ENCODE measurements around the gene DEAF1.
"Not testable (repeated sequence)": the region's sequence is repeated elsewhere in the genome, so short reads cannot be mapped to it uniquely, and the experiment has no call there.

DEAF1 gene

DNA sequence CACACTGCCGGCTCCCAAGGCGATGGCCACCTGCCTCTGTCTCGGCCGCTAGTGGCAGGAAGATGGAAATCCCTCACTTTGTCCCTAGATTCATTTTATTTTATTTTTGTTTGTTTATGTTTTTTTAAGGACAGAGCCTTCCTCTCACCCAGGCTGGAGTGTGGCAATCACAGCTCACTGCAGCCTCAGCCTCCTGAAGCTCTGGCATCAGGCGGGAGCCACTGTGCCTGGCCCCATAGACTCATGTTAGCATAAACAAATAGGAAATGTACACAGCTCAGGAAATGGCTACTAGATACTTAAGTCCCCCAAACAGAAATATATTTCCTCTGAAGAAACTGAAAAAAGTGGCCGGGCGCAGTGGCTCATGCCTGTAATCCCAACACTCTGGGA, 4.1 kb upstream of the DEAF1 start:
- DNase-seq, result no peak

DNA sequence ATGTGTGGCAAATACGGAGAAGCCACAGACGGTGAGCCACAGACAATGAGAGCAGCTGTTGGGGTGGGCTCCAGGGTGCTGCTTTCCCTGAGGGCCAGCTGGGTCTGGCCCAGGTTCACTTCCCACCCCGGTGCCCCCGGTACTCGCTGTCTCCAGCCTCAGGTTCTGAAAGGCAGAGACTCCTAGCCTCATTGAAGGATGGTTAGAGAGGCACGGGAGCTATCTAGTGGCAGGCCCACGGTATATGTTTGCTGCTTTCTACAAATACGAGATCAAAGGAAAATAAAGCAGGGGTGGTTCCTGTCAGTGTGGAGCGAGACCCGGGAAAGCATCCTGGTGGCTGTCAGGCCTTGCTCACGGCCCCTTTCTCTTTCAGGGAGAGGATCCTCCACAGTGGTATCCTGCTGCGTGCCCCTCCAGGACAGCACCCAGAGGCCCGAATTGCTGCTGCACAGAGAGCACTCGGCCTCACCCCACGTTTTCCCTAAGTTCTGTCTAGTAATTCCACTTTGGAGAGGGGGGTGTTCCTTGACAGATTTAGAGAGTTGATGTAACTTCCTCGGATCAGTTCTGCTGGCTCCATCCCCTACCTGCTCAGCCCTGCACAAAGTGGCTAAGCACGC, 3.6 kb upstream of the DEAF1 start:
- no peak for DNase-seq

DNA sequence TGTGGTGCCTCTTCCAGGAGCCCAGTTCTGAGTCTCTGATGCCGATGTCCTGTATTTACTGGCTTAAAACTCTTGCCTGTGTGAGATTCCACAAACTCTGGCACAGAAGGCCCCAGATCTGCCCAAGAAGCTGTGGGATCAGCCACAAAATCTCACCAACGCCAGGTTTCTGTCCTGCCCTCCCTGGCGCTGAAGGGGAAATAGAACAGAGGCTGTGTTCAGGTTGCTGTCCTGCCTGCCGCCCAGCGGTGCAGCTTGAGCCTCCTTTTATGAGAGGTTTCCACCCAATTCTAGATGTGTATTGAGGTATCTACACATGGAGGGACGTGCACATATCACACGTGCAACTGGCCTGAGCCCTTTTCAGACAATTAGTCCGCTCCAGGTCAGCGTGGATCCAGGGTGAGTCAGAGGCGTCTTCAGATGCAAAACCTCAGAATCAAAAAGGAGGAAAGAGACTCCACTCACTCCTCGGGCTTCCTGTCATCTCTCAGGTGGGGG, 2.8 kb upstream of the DEAF1 start:
- peak; percentile 36 for DNase-seq

DNA sequence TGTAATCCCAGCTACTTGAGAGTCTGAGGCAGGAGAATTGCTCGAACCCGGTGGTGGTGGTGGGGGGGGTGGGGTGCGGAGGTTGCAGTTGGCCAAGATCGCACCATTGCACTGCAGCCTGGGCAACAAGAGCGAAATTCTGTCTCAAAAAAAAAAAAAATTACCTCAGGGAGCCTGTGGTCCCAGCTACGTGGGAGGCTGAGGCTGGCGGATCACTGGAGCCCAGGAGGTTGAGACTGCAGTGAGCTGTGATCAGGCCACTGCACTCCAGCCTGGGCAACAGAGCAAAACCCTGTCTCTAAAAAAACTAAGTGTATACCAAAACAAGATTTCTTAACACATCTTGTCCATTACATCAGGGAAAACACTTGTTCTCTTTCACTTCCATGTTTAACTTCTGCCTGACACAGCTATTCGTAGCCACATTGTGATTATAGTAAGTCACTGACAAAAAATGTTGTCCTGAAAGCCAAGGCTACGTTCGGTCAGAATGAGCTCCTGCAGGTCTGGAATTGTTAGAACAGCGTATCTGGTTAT, 2.0 kb upstream of the DEAF1 start:
- peak; percentile 79 for DNase-seq

DNA sequence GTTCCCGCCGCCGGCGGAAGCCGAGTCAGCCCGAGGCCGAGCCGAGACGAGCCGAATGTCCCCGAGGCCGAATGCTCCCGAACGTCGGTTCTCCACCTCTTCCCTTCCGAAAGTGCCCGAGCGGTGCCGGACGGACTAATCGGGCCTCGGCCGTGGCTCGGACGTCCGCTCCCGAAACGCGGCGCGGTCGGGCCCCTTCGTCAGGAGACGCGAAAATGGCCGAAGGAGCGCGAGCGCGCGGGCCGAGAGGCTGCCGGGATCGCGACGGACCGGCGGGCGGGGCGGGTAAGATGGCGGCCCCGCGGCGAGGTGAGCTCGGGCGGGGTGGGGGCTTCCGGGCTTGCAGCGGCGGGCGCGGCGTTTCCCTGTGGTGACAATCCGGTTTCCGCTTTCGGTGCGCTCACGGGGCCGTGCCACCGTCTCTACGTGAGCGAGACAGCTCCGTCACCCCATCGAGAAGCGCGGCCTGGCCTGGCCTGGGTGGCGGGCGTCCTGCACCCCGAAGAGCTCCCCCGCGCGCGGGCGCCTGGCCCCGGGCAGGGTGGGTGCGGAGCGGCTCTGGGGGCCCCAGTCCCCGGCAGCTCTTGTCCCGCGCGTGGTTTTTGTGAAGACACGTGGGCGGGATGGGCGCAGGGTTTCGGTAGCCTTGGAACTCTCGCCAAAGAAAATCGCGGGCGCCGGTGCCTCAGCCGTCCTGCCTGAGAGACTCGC, 671 bp upstream of the DEAF1 start, which contains the start of gene TMEM80:
Gene TMEM80, plus strand, starts transcription at position 279 of the 711 bp plus-strand sequence. Its CDS starts 12 bp downstream, at position 291.
- DNase-seq, result peak; percentile 98

DNA sequence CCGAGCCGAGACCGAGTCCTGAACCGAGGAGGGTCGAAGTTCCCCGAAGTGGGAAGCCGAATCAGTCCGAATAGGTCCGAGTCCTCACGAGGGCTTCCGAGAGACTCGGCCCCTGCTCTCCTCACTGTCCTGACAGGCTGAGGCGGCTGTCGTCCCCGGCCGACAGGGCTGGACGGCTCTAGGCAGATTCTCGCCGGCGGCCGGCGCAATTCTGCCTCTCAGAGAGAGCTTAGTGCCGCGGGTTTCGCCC, 191 bp upstream of the DEAF1 start:
- no peak for DNase-seq

DNA sequence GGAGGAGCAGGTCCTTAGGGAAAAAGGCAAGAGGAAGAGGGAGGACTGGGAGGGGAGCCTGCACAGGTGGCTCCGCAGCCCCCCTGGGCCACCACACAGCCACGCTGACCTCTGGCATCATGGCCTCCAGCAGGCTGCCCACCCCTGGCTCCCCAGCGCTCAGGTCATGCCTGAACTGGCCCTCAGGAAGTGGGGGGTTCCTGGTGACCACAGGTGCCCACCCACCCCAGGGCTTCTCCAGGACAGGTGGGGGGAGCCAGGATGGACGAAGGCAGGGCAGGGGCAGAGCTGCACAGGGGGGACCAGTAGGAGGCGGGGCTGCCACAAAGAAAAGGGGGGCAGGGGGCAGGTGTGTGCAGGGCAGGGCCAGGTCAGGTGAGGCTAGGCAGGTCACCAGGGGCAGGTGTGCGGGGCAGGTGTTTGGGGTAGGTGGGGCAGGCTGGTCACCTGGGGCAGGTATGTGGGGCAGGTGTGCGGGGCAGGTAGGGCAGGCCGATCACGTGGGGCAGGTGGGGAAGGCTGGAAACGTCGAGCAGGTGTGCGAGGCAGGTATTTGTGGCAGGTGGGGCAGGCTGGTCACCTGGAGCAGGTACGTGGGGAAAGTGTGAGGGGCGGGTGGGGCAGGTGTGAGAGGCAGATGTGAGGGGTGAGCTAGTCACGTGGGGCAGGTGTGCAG, 997 bp downstream of the DEAF1 start:
- no peak for DNase-seq

DNA sequence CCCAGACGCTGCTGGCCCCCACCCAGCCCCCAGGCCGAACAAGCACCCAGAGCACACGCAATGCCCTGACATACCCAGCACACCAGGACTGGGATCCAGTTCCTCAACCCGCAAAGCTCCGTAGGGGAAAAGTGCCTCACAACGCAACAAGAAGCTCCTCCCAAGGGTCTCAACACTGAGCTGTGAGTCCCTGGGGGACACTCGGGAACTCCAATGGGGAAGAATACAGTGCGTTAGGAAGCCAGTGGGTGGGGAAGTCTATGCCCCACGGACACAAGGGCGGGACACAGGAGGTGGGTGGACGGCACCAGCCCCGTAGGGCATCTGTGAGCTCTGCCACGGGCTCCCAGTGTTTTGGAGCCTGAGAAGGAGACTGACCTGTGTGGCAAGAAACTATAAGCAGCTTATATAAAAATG, 1.6 kb downstream of the DEAF1 start:
- peak; percentile 38 for DNase-seq

DNA sequence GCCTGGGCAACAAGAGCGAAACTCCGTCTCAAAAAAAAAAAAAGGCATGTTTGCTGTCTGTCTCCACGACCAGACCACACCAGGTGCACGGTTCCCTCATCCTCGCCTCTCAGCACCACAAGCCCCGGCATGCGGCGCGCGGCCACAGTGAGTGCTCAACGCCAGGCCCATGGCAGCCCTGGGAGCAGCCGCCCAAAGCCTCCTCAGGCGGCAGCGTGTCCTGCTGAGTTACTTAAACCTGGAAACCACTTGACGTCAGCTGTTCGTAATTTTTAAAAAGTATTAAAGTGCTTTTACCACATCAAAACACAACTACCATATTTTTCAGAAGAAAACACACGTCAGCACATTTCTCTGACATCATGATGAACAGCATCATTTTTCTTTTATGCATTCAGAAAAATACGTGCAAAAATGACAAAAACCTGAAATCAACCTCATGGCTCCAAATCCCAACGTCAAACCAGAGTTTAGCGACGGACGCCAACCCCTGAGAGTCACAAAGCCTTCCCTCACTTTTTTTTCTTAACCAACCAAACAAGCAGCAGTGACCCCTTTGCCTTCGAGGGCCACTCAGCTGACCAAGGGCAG, 2.1 kb downstream of the DEAF1 start:
- DNase-seq, result peak; percentile 35

DNA sequence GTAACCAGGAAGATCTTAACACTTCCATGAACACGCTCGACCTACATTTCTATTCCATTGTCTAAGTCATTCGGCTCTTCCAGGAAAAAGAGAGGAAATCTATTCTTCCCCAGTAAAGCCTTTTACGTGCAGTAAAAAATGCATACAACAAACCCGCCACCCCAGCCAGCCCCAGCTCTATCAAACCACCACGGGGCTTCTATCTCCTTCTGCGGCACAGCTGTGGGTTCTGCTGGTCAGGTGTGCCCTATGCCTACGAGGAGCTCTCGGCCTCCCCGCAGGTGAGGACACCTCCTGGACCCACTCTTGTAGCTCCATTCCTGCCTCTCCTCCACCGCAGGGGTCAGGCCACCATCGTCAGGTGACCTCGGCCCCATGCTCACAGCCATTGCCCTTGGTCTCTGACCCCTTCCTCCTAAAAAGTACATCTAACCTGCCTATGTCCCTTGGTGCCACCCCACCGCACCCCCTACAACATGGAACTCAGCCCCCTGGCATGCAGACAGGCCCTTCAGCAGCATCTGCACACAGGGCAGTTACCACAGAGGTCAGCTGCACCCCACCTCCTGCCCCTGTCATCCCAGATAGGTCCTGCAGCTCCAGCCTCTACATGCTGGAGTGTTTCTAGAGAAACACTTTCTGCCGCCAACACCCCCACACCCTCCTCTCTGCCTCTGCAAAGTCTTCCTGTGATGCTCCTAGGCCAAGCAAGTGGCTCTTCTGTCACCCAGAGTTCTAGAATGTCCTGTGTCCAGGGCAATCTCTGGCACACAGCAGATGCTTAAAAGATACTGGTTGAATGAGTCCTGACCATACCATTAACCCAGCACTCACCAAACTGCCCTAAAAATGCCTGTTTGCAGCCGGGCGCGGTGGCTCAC, 3.1 kb downstream of the DEAF1 start:
- DNase-seq, result no peak

DNA sequence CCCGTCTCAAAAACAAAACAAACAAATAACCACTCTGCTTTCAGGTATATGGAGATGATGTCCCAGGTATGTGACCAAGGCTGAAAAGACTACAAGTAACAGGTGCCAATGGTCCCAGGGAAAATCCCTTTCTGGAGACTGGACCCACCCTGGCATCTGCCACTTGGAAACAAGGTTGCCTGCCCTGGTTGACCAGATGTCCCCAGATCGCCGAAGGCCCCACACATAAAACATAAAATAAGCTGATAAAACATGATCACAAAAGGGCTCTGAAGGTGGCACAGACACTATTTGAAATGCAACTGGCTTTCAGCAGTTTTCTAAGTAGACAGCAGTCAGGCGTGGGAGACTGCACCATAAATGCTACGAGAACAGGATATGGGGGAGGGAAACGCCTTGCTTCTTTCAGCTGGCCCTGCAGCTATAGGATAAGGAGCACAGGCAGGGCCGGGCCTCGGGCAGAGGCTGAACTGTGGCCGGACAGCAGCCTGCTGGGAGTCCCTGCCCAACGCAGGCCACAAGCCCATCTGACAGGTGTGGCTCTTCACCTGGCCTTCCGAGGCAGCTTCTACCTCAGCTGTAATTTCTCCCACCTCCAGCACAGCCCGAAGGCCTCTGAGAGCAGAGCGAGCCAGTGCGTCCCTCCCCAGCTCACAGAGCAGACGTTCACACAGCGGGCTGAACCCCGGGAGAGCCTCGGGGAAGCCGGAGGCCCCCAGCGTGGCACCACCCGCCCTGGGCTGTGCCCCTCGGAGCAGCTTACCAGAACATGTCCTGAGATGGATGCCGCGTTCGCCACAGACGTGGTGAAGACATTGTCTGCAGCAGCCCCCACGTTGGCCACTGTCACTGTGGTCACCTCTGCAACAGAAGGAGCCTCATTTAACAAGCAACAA, 4.0 kb downstream of the DEAF1 start:
- no peak for DNase-seq

DNA sequence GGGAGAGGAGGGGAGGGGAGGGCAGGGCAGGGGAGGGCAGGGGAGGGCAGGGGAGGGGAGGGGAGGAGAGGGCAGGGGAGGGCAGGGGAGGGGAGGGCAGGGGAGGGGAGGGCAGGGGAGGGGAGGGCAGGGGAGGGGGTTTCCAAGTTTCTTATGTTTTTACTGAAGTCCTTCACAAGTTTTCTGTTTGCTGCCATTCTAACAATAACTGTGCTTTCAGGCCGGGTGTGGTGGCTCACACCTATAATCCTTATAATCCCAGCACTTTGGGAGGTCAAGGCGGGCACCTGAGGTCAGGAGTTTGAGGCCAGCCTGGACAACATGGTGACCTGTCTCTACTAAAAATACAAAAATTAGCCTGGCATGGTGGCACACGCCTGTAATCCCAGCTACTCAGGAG, 4.8 kb downstream of the DEAF1 start:
- DNase-seq, result not testable (repeated sequence)

DNA sequence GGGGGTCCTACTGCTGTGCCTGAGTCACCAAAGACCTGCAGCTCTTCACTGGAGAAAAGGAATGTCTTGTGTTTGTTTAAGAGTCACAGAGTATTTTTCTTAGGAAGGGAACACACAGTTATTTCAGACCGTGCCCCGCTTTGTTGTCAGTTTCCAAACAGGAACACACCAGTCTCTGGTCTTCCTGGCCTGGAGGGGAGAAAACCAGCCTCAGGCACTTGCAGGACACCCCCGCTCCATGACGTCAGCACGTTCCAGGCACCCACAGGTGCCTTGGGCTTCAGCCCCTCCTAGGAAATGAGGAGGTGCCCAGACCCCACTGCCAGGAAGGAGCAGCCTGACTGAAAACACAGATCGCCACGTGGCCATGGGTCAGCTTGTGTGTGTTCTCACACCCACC, 5.4 kb downstream of the DEAF1 start:
- DNase-seq, result no peak

DNA sequence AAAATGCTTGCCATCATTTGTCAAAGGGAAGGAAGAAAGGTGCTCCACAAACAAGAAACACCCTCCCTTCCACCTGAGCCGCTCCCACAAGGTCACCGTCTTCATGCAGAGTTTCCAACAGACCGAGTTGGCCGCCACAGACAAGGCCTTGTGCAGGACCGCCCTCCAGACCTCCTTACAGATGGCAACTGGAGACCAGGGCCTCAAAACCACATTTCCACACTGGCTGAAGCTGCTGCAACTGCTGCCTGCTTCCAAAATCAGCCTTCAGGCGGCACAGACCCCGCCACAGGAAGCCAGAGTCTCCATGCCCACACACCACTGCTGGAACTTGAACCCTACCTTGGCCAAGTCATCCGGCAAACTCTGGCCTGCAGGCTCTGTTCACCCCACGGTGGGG, 6.3 kb downstream of the DEAF1 start:
- no peak for DNase-seq

DNA sequence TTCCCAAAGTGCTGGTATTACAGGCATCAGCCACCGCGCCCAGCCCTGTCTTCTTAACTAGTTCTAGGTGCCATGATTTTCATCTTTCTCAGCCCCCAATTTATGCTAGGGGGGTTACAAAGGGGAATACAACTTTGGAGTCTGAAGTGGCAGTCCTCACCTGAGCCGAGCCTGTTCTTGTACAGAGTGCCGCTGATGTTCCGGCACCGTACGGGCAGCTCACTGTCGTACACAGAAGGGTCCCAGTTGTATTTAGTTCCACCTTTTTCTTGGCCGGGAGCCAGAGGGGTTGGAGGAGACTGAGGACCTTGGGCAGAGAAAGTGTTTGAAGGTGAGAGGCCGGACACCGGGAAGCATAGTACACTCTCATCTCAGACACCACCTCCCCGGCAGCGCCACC, 7.3 kb downstream of the DEAF1 start:
- DNase-seq, result no peak

DNA sequence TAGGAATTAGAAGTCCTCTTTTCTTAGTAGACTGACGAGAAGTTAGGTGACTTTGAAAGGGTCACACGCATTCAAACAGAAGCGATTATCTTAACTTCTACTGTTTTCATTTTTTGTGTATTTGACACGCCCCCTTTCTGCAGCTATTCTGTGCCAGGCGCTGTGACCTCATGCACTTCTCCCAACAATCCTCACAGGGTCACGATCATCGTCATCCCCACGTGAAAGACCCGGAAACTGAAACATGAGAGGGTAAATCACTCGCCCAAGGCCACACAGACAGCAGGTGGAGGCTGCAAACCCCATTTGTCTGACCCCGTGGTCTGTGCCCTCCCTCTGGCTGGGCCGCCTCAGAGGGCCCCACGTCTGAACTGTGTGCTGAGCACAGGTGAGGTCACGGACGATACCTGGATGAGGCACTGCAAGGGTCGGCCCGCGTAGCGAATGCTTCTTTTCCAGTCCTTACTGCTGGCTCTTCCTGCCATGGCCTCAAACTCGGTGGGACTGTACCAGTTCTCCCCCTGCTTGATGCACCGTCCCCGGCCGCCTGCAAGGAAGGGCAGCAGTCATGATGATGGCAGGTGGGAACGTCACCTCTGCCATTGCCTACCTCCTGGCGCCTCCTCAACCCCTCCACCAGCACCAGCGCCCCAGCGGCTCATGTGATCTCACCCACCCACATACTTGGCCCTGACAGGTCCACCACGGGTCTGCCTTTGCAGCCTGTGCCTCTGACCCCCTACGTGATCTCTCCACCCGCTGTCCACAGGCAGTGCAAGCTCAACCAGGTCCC, 8.4 kb downstream of the DEAF1 start:
- no peak for DNase-seq

DNA sequence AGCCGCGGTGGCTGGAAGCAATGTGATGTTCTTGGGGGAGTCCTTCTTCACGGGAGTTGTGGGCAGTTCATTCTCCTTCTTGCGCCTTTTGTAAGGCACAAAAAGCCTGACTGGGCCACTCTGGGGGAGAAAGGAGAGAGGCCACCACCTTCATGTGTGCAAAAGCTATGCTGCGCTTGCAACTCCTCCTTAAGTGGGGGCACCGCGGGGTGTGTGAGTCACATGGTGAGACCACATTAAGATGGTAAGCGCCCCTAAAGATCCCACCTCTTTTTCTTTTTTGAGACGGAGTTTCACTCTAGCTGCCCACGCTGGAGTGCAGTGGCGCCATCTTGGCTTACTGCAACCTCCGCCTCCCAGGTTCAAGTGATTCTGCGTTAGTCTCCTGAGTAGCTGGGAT, 14.1 kb downstream of the DEAF1 start:
- DNase-seq, result no peak

DNA sequence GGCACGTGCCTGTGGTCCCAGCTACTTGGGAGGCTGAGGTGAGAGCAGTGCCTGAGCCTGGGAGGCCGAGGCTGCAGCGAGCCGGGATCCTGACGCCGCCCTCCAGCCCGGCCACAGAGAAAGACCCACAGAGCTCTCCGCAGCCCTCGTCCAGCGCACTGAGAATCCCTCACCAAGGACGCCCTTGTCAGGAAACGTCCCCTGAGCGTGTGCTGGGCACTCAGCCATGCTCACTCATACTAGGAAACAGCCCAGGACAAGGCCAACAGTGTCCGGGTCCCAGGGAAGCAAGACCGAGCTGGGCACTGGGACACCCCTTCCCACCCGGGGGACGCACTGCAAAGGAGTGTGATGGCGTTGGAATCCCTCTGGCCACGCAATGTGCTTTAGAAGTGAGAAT, 14.5 kb downstream of the DEAF1 start:
- DNase-seq, result no peak

DNA sequence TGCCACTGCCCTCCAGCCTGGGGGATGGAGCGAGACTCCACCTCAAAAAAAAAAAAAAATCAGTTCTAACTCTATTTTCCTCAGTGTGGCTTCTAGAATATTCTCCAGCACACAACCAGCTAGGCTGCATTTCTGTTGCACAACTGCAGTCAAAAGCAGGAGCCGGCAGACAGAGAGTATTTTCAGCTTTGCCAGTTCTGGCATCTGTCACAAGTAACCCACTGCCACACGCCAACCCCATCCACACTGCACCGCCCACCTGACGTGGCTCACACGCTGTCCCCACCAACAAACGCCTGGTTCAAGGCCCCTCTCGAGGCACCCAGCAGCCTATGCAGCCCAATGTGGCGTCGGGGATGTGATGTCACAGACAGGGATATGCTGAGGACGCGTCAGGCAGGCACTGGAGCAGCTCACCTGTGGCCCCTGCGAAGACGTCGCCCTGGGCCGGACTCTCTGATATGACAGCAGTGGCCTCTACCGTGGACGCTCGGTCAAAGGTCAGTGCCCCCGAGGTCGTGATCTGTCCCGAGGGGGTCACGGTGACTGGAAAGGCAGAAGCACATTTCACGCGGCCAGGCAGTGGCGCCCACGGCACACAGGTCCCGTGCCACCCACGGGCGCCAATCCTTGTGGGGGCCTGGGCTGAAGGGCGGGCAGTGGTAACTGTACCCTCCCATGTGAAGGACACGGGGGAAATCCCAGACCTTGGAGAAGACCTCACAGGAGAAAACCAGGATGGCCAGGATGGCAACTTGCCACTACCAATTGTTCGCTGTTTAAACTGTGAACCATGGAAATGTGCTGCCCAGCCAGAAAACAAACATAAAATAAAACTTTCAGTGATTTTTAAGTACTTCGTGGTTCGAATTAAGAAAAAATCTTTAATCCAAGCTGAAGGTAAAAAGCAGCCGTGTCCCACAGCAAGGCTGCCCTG, 15.5 kb downstream of the DEAF1 start:
- DNase-seq, result no peak
